Measurements from ENCODE around the gene CYB5D1.
"Not testable (repeated sequence)": the region's sequence is repeated elsewhere in the genome, so short reads cannot be mapped to it uniquely, and the experiment has no call there.

CYB5D1 gene

GRCh38 chr17:7859028-7859427 lies 1.2 kb downstream of the CYB5D1 start:
- no peak for DNase-seq

- DNase-seq = no peak
Observed at GRCh38 chr17:7862692-7863437, 5.1 kb downstream of the CYB5D1 start.

- DNase-seq = not testable (repeated sequence)
Observed at GRCh38 chr17:7864384-7864783, 6.6 kb downstream of the CYB5D1 start.

- DNase-seq = no peak
Observed at GRCh38 chr17:7864995-7865650, 7.3 kb downstream of the CYB5D1 start.

DNA sequence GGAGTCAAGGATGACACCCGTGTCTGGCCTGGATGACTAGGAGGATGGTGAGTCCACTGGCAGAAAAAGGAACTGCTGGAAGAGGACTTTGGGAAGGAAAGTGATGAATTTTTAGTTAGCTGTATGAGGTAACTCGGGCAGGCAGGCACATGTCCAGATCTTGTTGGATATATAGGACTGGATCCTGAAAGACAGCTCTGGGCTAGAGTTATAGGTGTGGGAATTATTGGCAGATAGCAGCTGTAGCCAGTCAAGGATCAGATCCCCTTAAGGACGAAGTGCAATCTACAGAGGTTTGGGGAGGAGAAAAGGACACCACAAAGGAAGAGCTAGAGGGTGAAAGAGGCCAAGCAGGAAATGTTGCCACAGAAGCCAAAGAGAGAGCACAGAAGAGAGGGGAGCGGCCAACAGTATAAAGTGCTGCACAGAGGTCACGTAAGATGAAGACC lies 10.1 kb downstream of the CYB5D1 start:
- DNase-seq = peak; percentile 62

GRCh38 chr17:7873051-7873450 lies 15.2 kb downstream of the CYB5D1 start:
- no peak for DNase-seq

DNA sequence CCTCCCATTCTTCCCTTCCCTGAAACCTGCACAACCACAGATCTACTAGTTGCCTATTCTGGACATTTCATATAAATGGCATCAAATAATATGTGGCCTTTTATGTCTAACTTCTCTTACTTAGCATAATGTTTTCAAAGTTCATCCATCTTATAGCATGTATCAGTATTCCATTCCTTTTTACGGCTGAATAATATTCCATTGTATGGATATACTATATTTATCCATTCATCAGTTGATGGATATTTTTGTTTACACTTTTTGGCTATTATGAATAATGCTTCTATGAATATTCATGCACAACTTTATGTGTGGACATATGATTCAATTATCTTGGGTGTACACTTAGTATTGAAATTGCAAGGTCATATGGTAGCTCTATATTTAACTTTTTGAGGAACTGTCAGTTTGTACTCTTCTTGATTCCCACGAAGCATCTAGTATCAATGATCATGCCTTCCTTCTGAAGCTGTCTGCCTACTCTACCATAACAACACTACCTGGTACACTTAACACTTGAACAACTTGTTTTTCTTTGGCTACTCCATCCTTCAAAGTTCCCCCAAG lies 18.1 kb downstream of the CYB5D1 start:
- DNase-seq = no peak

- no peak for DNase-seq
Observed at GRCh38 chr17:7878234-7878633, 20.4 kb downstream of the CYB5D1 start.

GRCh38 chr17:7880076-7880868 lies 22.5 kb downstream of the CYB5D1 start:
- DNase-seq = no peak

DNA sequence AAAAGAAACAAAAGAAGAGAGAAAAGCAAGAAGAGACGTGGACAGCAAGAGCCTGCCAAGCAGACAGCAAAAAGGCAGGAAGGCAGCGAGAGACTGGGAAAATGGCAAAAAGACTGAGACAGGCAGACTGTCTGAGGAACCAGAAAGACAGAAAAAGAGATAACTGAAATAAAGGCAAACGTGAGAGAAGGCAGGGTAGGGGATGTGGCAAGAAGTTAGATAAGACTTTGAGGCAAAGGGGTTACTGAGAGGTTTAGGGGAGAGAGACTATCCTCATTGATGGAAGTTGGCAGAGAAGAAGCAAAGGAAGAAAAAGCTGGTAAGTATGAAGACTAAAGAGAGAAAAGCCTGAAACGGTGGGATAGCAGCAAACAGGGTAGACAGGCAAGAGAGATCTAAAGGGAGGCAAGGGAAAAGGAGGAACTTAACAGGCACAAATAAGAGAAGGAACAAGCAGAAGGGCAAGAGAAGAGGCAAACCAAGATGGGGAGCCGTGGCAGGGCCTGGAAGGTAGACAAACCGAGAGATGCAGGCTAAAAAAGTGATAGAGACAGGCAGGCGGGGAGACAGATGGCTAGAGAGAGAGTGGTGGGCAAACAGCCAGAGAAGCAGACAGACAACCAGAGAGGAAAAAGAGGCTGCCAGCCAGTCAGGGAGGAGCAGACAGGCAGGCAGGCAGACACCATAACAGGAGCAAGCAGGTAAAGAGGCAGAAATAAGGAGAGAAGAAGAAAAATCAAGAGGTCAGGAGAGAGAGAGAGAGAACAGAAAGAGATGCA lies 23.7 kb downstream of the CYB5D1 start:
- DNase-seq = no peak

GRCh38 chr17:7882068-7882467 lies 24.3 kb downstream of the CYB5D1 start:
- no peak for DNase-seq

DNA sequence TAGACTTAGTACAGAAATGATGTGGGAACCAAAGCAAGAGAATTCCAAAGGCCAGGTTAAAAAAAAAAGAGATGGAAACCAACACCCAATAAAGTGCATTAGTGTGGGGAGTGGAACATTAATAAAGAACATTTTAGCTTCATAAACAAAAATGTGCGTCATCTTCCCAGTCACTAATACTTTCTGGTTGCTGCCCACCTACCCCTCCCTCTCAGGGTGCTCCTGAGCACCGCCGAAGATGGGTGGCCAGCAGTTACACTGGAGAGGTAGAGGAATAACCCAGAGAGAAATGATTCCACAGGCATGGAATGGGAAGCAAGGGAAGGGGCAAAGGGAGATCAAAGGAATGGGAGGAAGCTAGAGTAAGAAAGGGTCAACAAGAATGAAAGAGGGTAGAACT lies 24.8 kb downstream of the CYB5D1 start:
- no peak for DNase-seq

- no peak for DNase-seq
Observed at GRCh38 chr17:7883781-7884386, 26.1 kb downstream of the CYB5D1 start.

DNA sequence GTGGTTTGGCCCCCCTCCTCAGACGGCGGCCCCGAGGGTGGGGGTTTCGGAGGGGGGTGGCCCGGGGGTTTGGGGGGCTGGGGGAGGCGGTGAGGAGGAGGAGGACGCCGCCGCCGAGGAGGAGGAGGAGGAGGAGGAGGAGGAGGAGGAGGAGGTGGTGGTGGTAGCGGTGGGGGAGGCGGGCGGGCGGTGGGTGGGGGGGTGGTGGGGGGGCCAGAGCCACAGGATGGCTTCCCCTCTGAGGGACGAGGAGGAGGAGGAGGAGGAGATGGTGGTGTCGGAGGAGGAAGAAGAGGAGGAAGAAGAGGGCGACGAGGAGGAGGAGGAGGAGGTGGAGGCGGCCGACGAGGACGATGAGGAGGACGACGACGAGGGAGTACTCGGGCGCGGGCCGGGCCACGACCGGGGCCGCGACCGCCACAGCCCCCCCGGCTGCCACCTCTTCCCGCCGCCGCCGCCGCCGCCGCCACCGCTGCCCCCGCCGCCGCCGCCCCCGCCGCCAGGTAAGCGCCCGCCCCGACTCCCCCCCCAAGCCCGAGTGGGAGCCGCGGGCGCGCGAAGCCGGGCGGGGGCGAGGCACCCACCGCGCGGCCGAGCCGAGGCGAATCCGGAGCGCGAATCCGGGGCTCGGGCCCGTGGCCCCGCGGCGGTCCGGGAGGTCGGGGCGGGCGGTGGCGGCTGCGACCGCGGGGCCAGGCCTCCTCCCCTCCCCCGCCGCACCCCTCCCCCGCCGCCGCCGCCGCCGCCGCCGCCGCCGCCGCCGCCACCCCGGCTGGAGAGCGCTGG lies 27.0 kb downstream of the CYB5D1 start:
- DNase-seq = no peak

DNA sequence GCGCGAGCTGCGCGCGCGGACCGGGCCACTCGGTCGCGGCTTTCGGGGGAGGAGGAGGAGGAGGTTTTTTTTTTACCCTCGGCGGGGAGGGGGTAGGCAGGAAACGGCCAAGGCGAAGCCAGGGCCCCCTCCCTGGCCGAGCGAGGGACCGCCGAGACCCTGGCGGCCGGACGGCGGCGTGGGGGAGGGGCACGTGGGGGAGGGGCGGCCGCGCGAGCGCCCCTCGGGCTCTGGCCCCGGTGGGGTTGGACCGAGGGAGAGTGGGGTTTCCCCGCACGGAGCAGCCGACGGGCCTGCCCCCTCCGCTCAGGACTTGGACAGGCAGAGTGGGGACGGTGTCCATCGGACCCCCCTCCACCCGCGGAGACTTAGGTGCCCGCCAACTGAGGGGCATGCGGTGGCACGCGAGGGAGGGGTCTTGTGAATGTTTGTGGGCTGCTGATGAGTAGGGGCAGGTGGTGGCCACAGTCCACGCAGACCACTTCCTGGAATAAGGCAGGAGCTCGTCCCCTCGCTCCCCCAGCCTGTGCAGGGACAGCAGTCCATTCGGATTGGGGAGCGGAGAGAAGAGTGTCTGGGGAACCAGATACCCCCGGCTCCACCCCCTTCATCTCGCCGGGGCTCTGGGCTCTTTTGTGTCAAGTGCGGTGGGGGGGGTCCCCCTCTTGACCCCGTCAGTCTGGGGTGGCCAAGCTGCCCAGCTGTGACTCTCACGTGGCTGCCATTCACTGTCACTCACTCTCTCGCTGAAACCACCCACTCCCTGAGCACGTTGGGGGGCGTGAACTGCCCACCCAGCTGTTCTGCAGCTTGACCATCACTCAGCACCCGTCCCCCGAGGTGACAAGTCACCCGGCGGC lies 27.8 kb downstream of the CYB5D1 start:
- peak; percentile 23 for DNase-seq

GRCh38 chr17:7886227-7887037 lies 28.6 kb downstream of the CYB5D1 start:
- no peak for DNase-seq

DNA sequence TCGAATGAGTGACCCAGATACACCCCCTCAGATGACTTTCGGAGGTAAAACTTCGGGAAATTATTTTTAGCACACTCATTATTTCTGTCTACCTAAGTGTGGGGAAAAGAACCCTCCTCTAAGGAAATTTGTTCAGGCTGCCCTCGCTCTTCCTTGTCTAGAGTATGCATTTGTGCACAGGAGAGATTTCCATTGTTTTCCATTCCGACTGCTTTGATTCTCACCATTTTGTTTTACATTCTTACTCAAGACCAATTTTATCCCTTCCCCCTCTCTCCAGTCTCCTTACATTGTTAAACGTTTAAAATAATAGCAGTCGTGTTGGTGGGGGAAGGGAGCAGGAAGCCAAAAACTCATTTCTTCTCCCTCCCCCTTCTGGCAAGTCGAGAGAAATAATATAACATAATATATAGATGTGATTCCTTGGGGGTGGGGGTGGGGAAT lies 29.3 kb downstream of the CYB5D1 start:
- no peak for DNase-seq

- DNase-seq = peak; percentile 77
Observed at GRCh38 chr17:7887482-7888183, 29.8 kb downstream of the CYB5D1 start.
